Peyer's patch (tissue), 4 donors: ENCODE results near the gene KLHL6.

Source experiments
- POLR2A ChIP-seq, 2 donors: fragments of 450-650 bp; IDR thresholded peaks; one replicate each; pipeline ENCODE4 v1.5.1; 2017; ENCODE audit warnings: antibody characterized with exemption in 2 of 2, mild to moderate bottlenecking in 2 of 2, moderate library complexity in 2 of 2
- TF ChIP-seq, protein P1 (sequence below), 6 experiments: fragments of 450-650 bp in 4 of 6; fragments of 200-600 bp in 2 of 6; sonication (generic) in 1 of 6; IDR thresholded peaks; one replicate each; pipeline ENCODE4 v1.5.1; 2017 to 2019; ENCODE audit warnings: antibody characterized with exemption in 6 of 6, mild to moderate bottlenecking in 3 of 6, moderate library complexity in 1 of 6

DNA sequence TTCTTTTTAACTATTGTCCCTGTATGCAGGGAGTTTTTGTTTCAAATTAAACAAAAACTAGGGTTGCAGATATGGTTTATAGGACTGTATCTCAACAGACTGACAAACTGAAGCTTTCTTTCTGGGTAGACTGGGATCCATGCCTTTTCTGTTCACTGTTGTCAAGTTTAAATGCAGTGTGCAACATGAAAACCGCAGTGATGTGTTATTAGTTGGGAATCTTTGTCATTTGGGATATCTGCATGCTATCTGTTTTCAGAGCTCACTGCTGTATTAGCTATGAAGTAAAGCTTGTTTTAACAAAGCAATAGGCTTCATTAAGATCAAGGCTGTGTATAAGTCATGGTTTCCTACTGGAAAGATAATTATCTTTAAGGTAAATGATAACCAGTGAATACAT lies 105.7 kb downstream of the KLHL6 start:
- TF ChIP-seq, protein P1, sequence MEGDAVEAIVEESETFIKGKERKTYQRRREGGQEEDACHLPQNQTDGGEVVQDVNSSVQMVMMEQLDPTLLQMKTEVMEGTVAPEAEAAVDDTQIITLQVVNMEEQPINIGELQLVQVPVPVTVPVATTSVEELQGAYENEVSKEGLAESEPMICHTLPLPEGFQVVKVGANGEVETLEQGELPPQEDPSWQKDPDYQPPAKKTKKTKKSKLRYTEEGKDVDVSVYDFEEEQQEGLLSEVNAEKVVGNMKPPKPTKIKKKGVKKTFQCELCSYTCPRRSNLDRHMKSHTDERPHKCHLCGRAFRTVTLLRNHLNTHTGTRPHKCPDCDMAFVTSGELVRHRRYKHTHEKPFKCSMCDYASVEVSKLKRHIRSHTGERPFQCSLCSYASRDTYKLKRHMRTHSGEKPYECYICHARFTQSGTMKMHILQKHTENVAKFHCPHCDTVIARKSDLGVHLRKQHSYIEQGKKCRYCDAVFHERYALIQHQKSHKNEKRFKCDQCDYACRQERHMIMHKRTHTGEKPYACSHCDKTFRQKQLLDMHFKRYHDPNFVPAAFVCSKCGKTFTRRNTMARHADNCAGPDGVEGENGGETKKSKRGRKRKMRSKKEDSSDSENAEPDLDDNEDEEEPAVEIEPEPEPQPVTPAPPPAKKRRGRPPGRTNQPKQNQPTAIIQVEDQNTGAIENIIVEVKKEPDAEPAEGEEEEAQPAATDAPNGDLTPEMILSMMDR (IDR thresholded peaks at IDR 0.05): no peak
- TF ChIP-seq POLR2A (IDR thresholded peaks at IDR 0.05): no peak
